ENCODE data around the gene SKAP1. TPM values are rescaled to one million over a fixed set of nuclear protein-coding genes. Genes with fewer than 3 reads are reported as not detected.
"Not testable (repeated sequence)": the region's sequence is repeated elsewhere in the genome, so short reads cannot be mapped to it uniquely, and the experiment has no call there.

Gene SKAP1
- total RNA-seq, 5 donors from 2014 or later (not counting 1 experiment from before 2014, with no cell fraction given) = 71.5 to 142 (median 80.4) TPM

GRCh38 chr17:48255759-48256158, 174.3 kb downstream of the SKAP1 start:
- WGBS (ENCODE audit: insufficient coverage) = no CpG with 5 or more reads among the region's 4 CpGs
- Histone ChIP-seq H3K9me3 (no peaks in the 10 kb centered on the region), H3K27ac (ENCODE audit: low read length) (no peak overlapping the region), H3K27me3 (replicated peaks in 1 of 2; ENCODE audit: control insufficient read depth in 2 of 2, extremely low read depth in 1 of 2, insufficient read depth in 2 of 2, low read length in 1 of 2) (no peaks in the 10 kb centered on the region), H3K36me3 (ENCODE audit: control insufficient read depth in 2 of 2, extremely low read depth in 1 of 2, insufficient read depth in 1 of 2, low read length in 1 of 2) (peaks cover 0 to 26% of the 10 kb centered on the region in 2 donors), H3K4me1 (ENCODE audit: control insufficient read depth in 1 of 2, extremely low read depth in 1 of 2, insufficient read depth in 2 of 2, low read length in 2 of 2) (no peaks in the 10 kb centered on the region), H3K4me3 (ENCODE audit: control insufficient read depth in 1 of 2, extremely low read depth in 1 of 2, low read length in 1 of 2) (no peak overlapping the region)
- H3K4me1 Mint-ChIP-seq = peaks cover 0 to 11% (median 4%) of the 10 kb centered on the region in 3 donors
- H3K4me3 Mint-ChIP-seq = no peak overlapping the region
- DNase-seq (no peak), ATAC-seq (replicated peaks in 1 of 4) (no peak)
- no peaks in the 10 kb centered on the region for H3K27me3 Mint-ChIP-seq
- H3K36me3 Mint-ChIP-seq = peaks cover 22% of the 10 kb centered on the region
- ChIA-PET POLR2A (no interaction called here), CTCF (interaction anchor here in 1 of 2 donors (0.7 kb wide), 1 partner anchor 10 kb away, joined by 3 read pairs; no protein-coding TSS in a partner anchor)
- no peak overlapping the region for H3K27ac Mint-ChIP-seq
- H3K9me3 Mint-ChIP-seq = no peaks in the 10 kb centered on the region

GRCh38 chr17:48254896-48255295, 175.1 kb downstream of the SKAP1 start:
- CTCF ChIA-PET = interaction anchor here (0.6 to 0.9 kb wide), 2 partner anchors 96 to 382 kb away, joined by 4 to 5 read pairs; no protein-coding TSS in a partner anchor
- POLR2A ChIA-PET = interaction anchor here in 1 of 2 donors (0.6 kb wide), 1 partner anchor 1509 kb away, joined by 10 read pairs; the partner anchor contains the start of gene FAM117A
- no peaks in the 10 kb centered on the region for H3K9me3 Mint-ChIP-seq

DNA sequence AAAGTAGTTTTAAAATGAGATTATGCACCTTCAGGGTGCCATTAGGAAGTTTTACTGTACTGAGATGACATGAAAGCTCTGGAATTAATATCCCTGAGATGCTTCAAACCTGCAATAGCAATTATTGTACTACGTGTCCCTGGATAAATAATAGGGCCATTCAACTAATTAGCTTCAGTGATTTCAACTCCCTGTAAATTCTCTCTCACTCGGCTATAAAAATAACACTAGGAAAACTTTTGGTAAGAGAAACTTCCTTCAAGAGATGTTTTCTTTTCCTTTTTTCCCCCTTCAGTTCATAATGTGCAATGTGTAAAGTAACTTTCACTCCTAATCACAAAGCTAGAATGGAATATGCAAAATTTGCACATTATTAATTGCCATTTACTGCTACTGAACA, 176.0 kb downstream of the SKAP1 start:
- WGBS (ENCODE audit: insufficient coverage) = no CpG with 5 or more reads among the region's 2 CpGs
- POLR2A ChIA-PET = interaction anchor here in 1 of 2 donors (0.6 kb wide), 1 partner anchor 10 kb away, joined by 4 read pairs; no protein-coding TSS in a partner anchor
- H3K36me3 Mint-ChIP-seq = peaks cover 16% of the 10 kb centered on the region

More at GRCh38 chr17:48254896-48255295, 175.1 kb downstream of the SKAP1 start:
- Mint-ChIP-seq H3K4me3 (no peak overlapping the region), H3K27ac (peak overlapping the region in 1 of 2 donors; percentile 45), H3K27me3 (no peaks in the 10 kb centered on the region), H3K4me1 (peaks cover 0 to 7% (median 4%) of the 10 kb centered on the region in 3 donors), H3K36me3 (peaks cover 16% of the 10 kb centered on the region)
- DNase-seq (no peak), ATAC-seq (replicated peaks in 1 of 4) (no peak)
- no peaks in the 10 kb centered on the region for H3K9me3 ChIP-seq
- H3K27me3 ChIP-seq (replicated peaks in 1 of 2; ENCODE audit: control insufficient read depth in 2 of 2, extremely low read depth in 1 of 2, insufficient read depth in 2 of 2, low read length in 1 of 2) = no peaks in the 10 kb centered on the region
- H3K36me3 ChIP-seq (ENCODE audit: control insufficient read depth in 2 of 2, extremely low read depth in 1 of 2, insufficient read depth in 1 of 2, low read length in 1 of 2) = peaks cover 0 to 26% of the 10 kb centered on the region in 2 donors
- H3K4me3 ChIP-seq (ENCODE audit: control insufficient read depth in 1 of 2, extremely low read depth in 1 of 2, low read length in 1 of 2) = no peak overlapping the region
- WGBS (ENCODE audit: insufficient coverage) = no CpG with 5 or more reads among the region's 1 CpG
- H3K4me1 ChIP-seq (ENCODE audit: control insufficient read depth in 1 of 2, extremely low read depth in 1 of 2, insufficient read depth in 2 of 2, low read length in 2 of 2) = no peaks in the 10 kb centered on the region
- no peak overlapping the region for H3K27ac ChIP-seq (ENCODE audit: low read length)

GRCh38 chr17:48251950-48252349, 178.1 kb downstream of the SKAP1 start:
- Histone ChIP-seq H3K9me3 (no peaks in the 10 kb centered on the region), H3K27ac (ENCODE audit: low read length) (no peak overlapping the region), H3K36me3 (ENCODE audit: control insufficient read depth in 2 of 2, extremely low read depth in 1 of 2, insufficient read depth in 1 of 2, low read length in 1 of 2) (peaks cover 0 to 17% of the 10 kb centered on the region in 2 donors), H3K27me3 (replicated peaks in 1 of 2; ENCODE audit: control insufficient read depth in 2 of 2, extremely low read depth in 1 of 2, insufficient read depth in 2 of 2, low read length in 1 of 2) (no peaks in the 10 kb centered on the region), H3K4me1 (ENCODE audit: control insufficient read depth in 1 of 2, extremely low read depth in 1 of 2, insufficient read depth in 2 of 2, low read length in 2 of 2) (no peaks in the 10 kb centered on the region), H3K4me3 (ENCODE audit: control insufficient read depth in 1 of 2, extremely low read depth in 1 of 2, low read length in 1 of 2) (no peak overlapping the region)
- Mint-ChIP-seq H3K4me1 (peaks cover 5 to 11% (median 10%) of the 10 kb centered on the region in 3 donors), H3K4me3 (no peak overlapping the region), H3K27ac (no peak overlapping the region), H3K36me3 (peaks cover 15% of the 10 kb centered on the region), H3K9me3 (no peaks in the 10 kb centered on the region), H3K27me3 (no peaks in the 10 kb centered on the region)
- ATAC-seq (replicated peaks in 1 of 4) = no peak
- CTCF ChIA-PET = interaction anchor here in 1 of 2 donors (2.7 to 2.8 kb wide), 2 partner anchors 8 to 11 kb away, joined by 6 to 7 read pairs; no protein-coding TSS in a partner anchor
- POLR2A ChIA-PET = no interaction called here
- 100% methylated on average over 1 of the region's 3 CpGs for WGBS (ENCODE audit: insufficient coverage)
- DNase-seq = no peak

More for the DNA sequence above, 176.0 kb downstream of the SKAP1 start:
- H3K27me3 Mint-ChIP-seq = no peaks in the 10 kb centered on the region
- Histone ChIP-seq H3K36me3 (ENCODE audit: control insufficient read depth in 2 of 2, extremely low read depth in 1 of 2, insufficient read depth in 1 of 2, low read length in 1 of 2) (peaks cover 0 to 26% of the 10 kb centered on the region in 2 donors), H3K9me3 (no peaks in the 10 kb centered on the region), H3K27ac (ENCODE audit: low read length) (no peak overlapping the region), H3K27me3 (replicated peaks in 1 of 2; ENCODE audit: control insufficient read depth in 2 of 2, extremely low read depth in 1 of 2, insufficient read depth in 2 of 2, low read length in 1 of 2) (no peaks in the 10 kb centered on the region), H3K4me3 (ENCODE audit: control insufficient read depth in 1 of 2, extremely low read depth in 1 of 2, low read length in 1 of 2) (no peak overlapping the region), H3K4me1 (ENCODE audit: control insufficient read depth in 1 of 2, extremely low read depth in 1 of 2, insufficient read depth in 2 of 2, low read length in 2 of 2) (no peaks in the 10 kb centered on the region)
- H3K9me3 Mint-ChIP-seq = no peaks in the 10 kb centered on the region
- peaks cover 0 to 7% (median 4%) of the 10 kb centered on the region in 3 donors for H3K4me1 Mint-ChIP-seq
- CTCF ChIA-PET = interaction anchor here in 1 of 2 donors (0.8 to 0.9 kb wide), 2 partner anchors 12 to 383 kb away, joined by 3 to 4 read pairs; no protein-coding TSS in a partner anchor
- no peak overlapping the region for H3K4me3 Mint-ChIP-seq
- H3K27ac Mint-ChIP-seq = no peak overlapping the region
- DNase-seq (no peak), ATAC-seq (replicated peaks in 1 of 4) (no peak)

GRCh38 chr17:48250949-48251348, 179.1 kb downstream of the SKAP1 start:
- WGBS (ENCODE audit: insufficient coverage) = no CpG with 5 or more reads among the region's 8 CpGs

GRCh38 chr17:48250059-48250458, 180.0 kb downstream of the SKAP1 start:
- not testable (repeated sequence) for H3K9me3 Mint-ChIP-seq; H3K27me3 Mint-ChIP-seq; H3K4me3 Mint-ChIP-seq; H3K9me3 ChIP-seq; ATAC-seq (replicated peaks in 1 of 4); H3K27ac Mint-ChIP-seq; H3K4me3 ChIP-seq (ENCODE audit: control insufficient read depth in 1 of 2, extremely low read depth in 1 of 2, low read length in 1 of 2); DNase-seq; H3K27me3 ChIP-seq (replicated peaks in 1 of 2; ENCODE audit: control insufficient read depth in 2 of 2, extremely low read depth in 1 of 2, insufficient read depth in 2 of 2, low read length in 1 of 2); H3K27ac ChIP-seq (ENCODE audit: low read length); H3K4me1 ChIP-seq (ENCODE audit: control insufficient read depth in 1 of 2, extremely low read depth in 1 of 2, insufficient read depth in 2 of 2, low read length in 2 of 2)
- ChIA-PET POLR2A (interaction anchor here (0.7 kb wide), 3 partner anchors 45 to 165 kb away, joined by 3 to 9 read pairs (median 4); no protein-coding TSS in a partner anchor), CTCF (interaction anchor here (0.7 to 2.8 kb wide), 7 partner anchors 10 to 174 kb away, joined by 3 to 7 read pairs (median 4); no protein-coding TSS in a partner anchor)
- peaks cover 16% of the 10 kb centered on the region for H3K36me3 Mint-ChIP-seq
- peaks cover 21 to 24% (median 22%) of the 10 kb centered on the region in 3 donors for H3K4me1 Mint-ChIP-seq
- no CpG with 5 or more reads among the region's 5 CpGs for WGBS (ENCODE audit: insufficient coverage)
- peaks cover 0 to 14% of the 10 kb centered on the region in 2 donors for H3K36me3 ChIP-seq (ENCODE audit: control insufficient read depth in 2 of 2, extremely low read depth in 1 of 2, insufficient read depth in 1 of 2, low read length in 1 of 2)

More at GRCh38 chr17:48250949-48251348, 179.1 kb downstream of the SKAP1 start:
- no peaks in the 10 kb centered on the region for H3K27me3 ChIP-seq (replicated peaks in 1 of 2; ENCODE audit: control insufficient read depth in 2 of 2, extremely low read depth in 1 of 2, insufficient read depth in 2 of 2, low read length in 1 of 2)
- ChIA-PET POLR2A (interaction anchor here in 1 of 2 donors (0.6 kb wide), 1 partner anchor 44 kb away, joined by 5 read pairs; no protein-coding TSS in a partner anchor), CTCF (interaction anchor here in 1 of 2 donors (0.6 to 2.8 kb wide), 7 partner anchors 9 to 175 kb away, joined by 3 to 7 read pairs (median 3); no protein-coding TSS in a partner anchor)
- H3K27ac ChIP-seq (ENCODE audit: low read length) = no peak overlapping the region
- H3K27ac Mint-ChIP-seq = no peak overlapping the region
- H3K36me3 Mint-ChIP-seq = peaks cover 16% of the 10 kb centered on the region
- no peak overlapping the region for H3K4me3 Mint-ChIP-seq
- no peaks in the 10 kb centered on the region for H3K4me1 ChIP-seq (ENCODE audit: control insufficient read depth in 1 of 2, extremely low read depth in 1 of 2, insufficient read depth in 2 of 2, low read length in 2 of 2)
- H3K36me3 ChIP-seq (ENCODE audit: control insufficient read depth in 2 of 2, extremely low read depth in 1 of 2, insufficient read depth in 1 of 2, low read length in 1 of 2) = peaks cover 0 to 14% of the 10 kb centered on the region in 2 donors
- H3K4me1 Mint-ChIP-seq = peaks cover 15 to 16% (median 16%) of the 10 kb centered on the region in 3 donors
- no peak overlapping the region for H3K4me3 ChIP-seq (ENCODE audit: control insufficient read depth in 1 of 2, extremely low read depth in 1 of 2, low read length in 1 of 2)
- no peaks in the 10 kb centered on the region for H3K9me3 ChIP-seq
- H3K27me3 Mint-ChIP-seq = no peaks in the 10 kb centered on the region
- ATAC-seq (replicated peaks in 1 of 4) (no peak), DNase-seq (no peak)
- no peaks in the 10 kb centered on the region for H3K9me3 Mint-ChIP-seq

Measured in T-cell (primary cell).